H1 (cell line): ENCODE results near the gene DRD2. TPM values are rescaled to one million over a fixed set of nuclear protein-coding genes. Genes with fewer than 3 reads are reported as not detected.

Experiments
- CTCF ChIA-PET: fragments of 300-600 bp; sonication (Branson Sonifier 250); formaldehyde crosslinking; loops from one replicate; lab custom pipeline; 2021; ENCODE audit not compliant: partially characterized antibody; lab: Charles Lee
- POLR2A ChIA-PET: fragments of 300-600 bp; sonication (Branson Sonifier 250); formaldehyde crosslinking; loops from one replicate; lab custom pipeline; 2021; ENCODE audit warnings: inconsistent platforms; ENCODE audit not compliant: partially characterized antibody; lab: Charles Lee
- DNase-seq, 2 experiments: peaks; one replicate each; pipeline versions ENCODE4 v3.0.0 to v3.0.0-alpha.2; 2010 to 2022; ENCODE audit warnings: low spot score in 2 of 2, low read depth in 1 of 2, mixed read lengths in 1 of 2
- FAIRE-seq: peaks from 2 replicates; lab custom pipeline; 2011; peaks lifted over from hg19 to GRCh38; lab: Jason Lieb, UNC
- H2AFZ ChIP-seq: 2 replicates; pipeline ENCODE4 v1.8.1; 2012; ENCODE audit warnings: low read length, inconsistent platforms
- H2AK5ac ChIP-seq: 2 replicates; pipeline ENCODE4 v1.6.1; 2013; ENCODE audit warnings: low read depth, low read length
- H2BK120ac ChIP-seq: replicated peaks from 2 replicates; pipeline ENCODE3; 2013; ENCODE audit warnings: low read depth, low read length, inconsistent platforms
- H2BK12ac ChIP-seq: 2 replicates; pipeline ENCODE4 v1.6.1; 2013; ENCODE audit warnings: low read depth, low read length
- H2BK15ac ChIP-seq: 2 replicates; pipeline ENCODE4 v1.6.1; 2013; ENCODE audit warnings: low read length
- H2BK20ac ChIP-seq: 2 replicates; pipeline ENCODE4 v1.6.1; 2013; ENCODE audit warnings: low read length
- H2BK5ac ChIP-seq: 2 replicates; pipeline ENCODE4 v1.6.1; 2013; ENCODE audit warnings: low read depth, low read length
- H3K14ac ChIP-seq: 2 replicates; pipeline ENCODE4 v1.6.1; 2013; ENCODE audit warnings: inconsistent platforms; ENCODE audit not compliant: insufficient read length
- H3K18ac ChIP-seq: 2 replicates; pipeline ENCODE4 v1.6.1; 2013; ENCODE audit warnings: low read length; ENCODE audit errors: extremely low read depth
- H3K23ac ChIP-seq: 2 replicates; pipeline ENCODE4 v1.6.1; 2013; ENCODE audit warnings: inconsistent platforms; ENCODE audit not compliant: insufficient read length
- H3K23me2 ChIP-seq: 2 replicates; pipeline ENCODE4 v1.6.1; 2013; ENCODE audit warnings: low read depth, low read length
- H3K27ac ChIP-seq: 2 replicates; pipeline ENCODE4 v1.6.1; 2011; ENCODE audit warnings: low read depth, low read length, inconsistent platforms
- H3K27me3 ChIP-seq, 4 experiments: replicated peaks in 1 of 4; 1 replicate in 1 of 4; 2 replicates in 3 of 4; pipeline versions ENCODE4 v1.6.1 to v1.8.1; 2011 to 2013; ENCODE audit warnings: low read length in 3 of 4, mild to moderate bottlenecking in 3 of 4, inconsistent platforms in 2 of 4, mixed read lengths in 2 of 4, moderate library complexity in 1 of 4; ENCODE audit not compliant: control insufficient read depth in 3 of 4, insufficient read depth in 3 of 4; ENCODE audit errors: extremely low read depth in 1 of 4
- H3K36me3 ChIP-seq, 4 experiments: 2 replicates each; pipeline versions ENCODE4 v1.6.1 to v1.8.1; 2011 to 2013; ENCODE audit warnings: mild to moderate bottlenecking in 4 of 4, low read length in 3 of 4, moderate library complexity in 2 of 4, control low read depth in 1 of 4, inconsistent platforms in 1 of 4; ENCODE audit not compliant: insufficient read depth in 4 of 4, control insufficient read depth in 2 of 4
- H3K4ac ChIP-seq: replicated peaks from 2 replicates; pipeline ENCODE3; 2013; ENCODE audit warnings: low read length, low read depth, mixed read lengths, inconsistent platforms; ENCODE audit not compliant: insufficient read length
- H3K4me1 ChIP-seq, 4 experiments: replicated peaks in 1 of 4; 1 replicate in 1 of 4; 2 replicates in 3 of 4; pipeline versions ENCODE4 v1.6.1 to v1.8.1; 2011 to 2013; ENCODE audit warnings: low read length in 3 of 4, inconsistent platforms in 2 of 4, mixed read lengths in 1 of 4; ENCODE audit not compliant: insufficient read depth in 4 of 4, control insufficient read depth in 3 of 4
- H3K4me2 ChIP-seq, 2 experiments: 2 replicates each; pipeline versions ENCODE4 v1.6.1 to v1.8.1; 2011 to 2013; ENCODE audit warnings: low read depth in 2 of 2, low read length in 2 of 2, control low read depth in 1 of 2, inconsistent platforms in 1 of 2, mild to moderate bottlenecking in 1 of 2; ENCODE audit not compliant: insufficient read depth in 1 of 2
- H3K4me3 ChIP-seq, 4 experiments: fragments of 200-600, 300-600 bp in 1 of 4; sonication (generic), shearing (Covaris generic), sonication (Bioruptor Twin) in 1 of 4; 2 replicates each; pipeline versions ENCODE4 v1.5.1 to v1.8.1; 2011 to 2016; ENCODE audit warnings: low read length in 4 of 4, low read depth in 3 of 4, control low read depth in 2 of 4, inconsistent platforms in 2 of 4, mild to moderate bottlenecking in 2 of 4, mixed read lengths in 1 of 4, moderate library complexity in 1 of 4; ENCODE audit not compliant: insufficient read depth in 2 of 4; ENCODE audit errors: extremely low read depth in 1 of 4
- H3K56ac ChIP-seq: replicated peaks from 2 replicates; pipeline ENCODE3; 2013; ENCODE audit warnings: low read depth, mild to moderate bottlenecking, mixed read lengths, low read length, inconsistent platforms; ENCODE audit not compliant: insufficient read length
- H3K79me1 ChIP-seq: 2 replicates; pipeline ENCODE4 v1.6.1; 2013; ENCODE audit warnings: low read depth, low read length, control low read depth
- H3K79me2 ChIP-seq, 2 experiments: 2 replicates each; pipeline versions ENCODE4 v1.6.1 to v1.8.1; 2012 to 2013; ENCODE audit warnings: low read length in 2 of 2, mild to moderate bottlenecking in 2 of 2, inconsistent platforms in 1 of 2; ENCODE audit not compliant: insufficient read depth in 2 of 2, control insufficient read depth in 1 of 2
- H3K9ac ChIP-seq, 4 experiments: replicated peaks in 1 of 4; 1 replicate in 1 of 4; 2 replicates in 3 of 4; pipeline versions ENCODE4 v1.6.1 to v1.8.1; 2011 to 2013; ENCODE audit warnings: low read depth in 3 of 4, low read length in 3 of 4, control low read depth in 2 of 4, mild to moderate bottlenecking in 2 of 4, moderate library complexity in 2 of 4, inconsistent platforms in 1 of 4; ENCODE audit errors: extremely low read depth in 1 of 4
- H3K9me3 ChIP-seq, 2 experiments: 2 replicates each; pipeline versions ENCODE4 v1.6.1 to v1.8.1; 2012 to 2013; ENCODE audit warnings: mild to moderate bottlenecking in 2 of 2, moderate library complexity in 2 of 2, control low read depth in 1 of 2, inconsistent platforms in 1 of 2, low read depth in 1 of 2, low read length in 1 of 2, mixed read lengths in 1 of 2; ENCODE audit not compliant: insufficient read depth in 2 of 2
- H4K20me1 ChIP-seq, 2 experiments: replicated peaks in 1 of 2; 2 replicates each; pipeline versions ENCODE3 to v1.8.1; 2011 to 2013; ENCODE audit warnings: inconsistent platforms in 2 of 2, low read length in 2 of 2, mild to moderate bottlenecking in 1 of 2; ENCODE audit not compliant: insufficient read depth in 2 of 2, control insufficient read depth in 1 of 2
- H4K5ac ChIP-seq: 2 replicates; pipeline ENCODE4 v1.6.1; 2013; ENCODE audit warnings: low read length, low read depth, mixed read lengths, inconsistent platforms; ENCODE audit not compliant: insufficient read length
- H4K8ac ChIP-seq: 2 replicates; pipeline ENCODE4 v1.8.0; 2013; ENCODE audit warnings: mild to moderate bottlenecking, moderate library complexity, low read length, inconsistent platforms; ENCODE audit not compliant: insufficient read depth; ENCODE audit errors: extremely low read depth
- H4K91ac ChIP-seq: replicated peaks from 2 replicates; pipeline ENCODE3; 2013; ENCODE audit warnings: low read length, mixed read lengths, inconsistent platforms; ENCODE audit not compliant: insufficient read length
- BRCA1 ChIP-seq: IDR thresholded peaks from 2 replicates; pipeline ENCODE4 v1.6.1; 2012; ENCODE audit warnings: low read depth, low read length, improper control_type of control experiment
- CTBP2 ChIP-seq: IDR thresholded peaks from 2 replicates; pipeline ENCODE4 v1.7.0; 2011; ENCODE audit warnings: borderline replicate concordance, mild to moderate bottlenecking, moderate library complexity, mixed read lengths, low read length; ENCODE audit not compliant: insufficient read depth, insufficient read length
- EGR1 ChIP-seq: IDR thresholded peaks from 2 replicates; pipeline ENCODE4 v1.6.1; 2011; ENCODE audit warnings: low read depth, low read length, borderline replicate concordance
- HDAC2 ChIP-seq, 2 experiments: fragments of 300-600 bp in 1 of 2; sonication (generic) in 1 of 2; IDR thresholded peaks; 2 replicates each; pipeline ENCODE4 v1.6.1; 2011 to 2012; ENCODE audit warnings: low read depth in 2 of 2, low read length in 2 of 2, mild to moderate bottlenecking in 2 of 2, moderate library complexity in 2 of 2, borderline replicate concordance in 1 of 2, inconsistent platforms in 1 of 2
- JUND ChIP-seq: IDR thresholded peaks from 2 replicates; pipeline ENCODE4 v1.6.1; 2011; ENCODE audit warnings: mild to moderate bottlenecking, improper control_type of control experiment, low read length
- MAX ChIP-seq: IDR thresholded peaks from 2 replicates; pipeline ENCODE4 v1.6.1; 2012; ENCODE audit warnings: inconsistent platforms
- POU5F1 ChIP-seq: IDR thresholded peaks from 2 replicates; pipeline ENCODE4 v1.6.1; 2011; ENCODE audit warnings: low read depth, mild to moderate bottlenecking, low read length, moderate library complexity
- SIX5 ChIP-seq: IDR thresholded peaks from 2 replicates; pipeline ENCODE4 v1.6.1; 2011; ENCODE audit warnings: mild to moderate bottlenecking, low read depth, low read length
- SUZ12 ChIP-seq: fragments of 200-600 bp; sonication (generic); IDR thresholded peaks from 2 replicates; pipeline ENCODE4 v1.6.1; 2012; ENCODE audit warnings: mild to moderate bottlenecking, inconsistent platforms, low read length, moderate library complexity, mixed read lengths
- polyA plus RNA-seq, 7 experiments: library from polyadenylated mRNA; depleted of rRNA in 3 of 7; stranded (reverse) in 5 of 7; unstranded in 2 of 7; fragments of >200 nt in 5 of 7; fragments of 200-250 nt in 2 of 7; gene quantifications; 1 replicate in 5 of 7; 2 replicates in 1 of 7; 4 replicates in 1 of 7; pipeline versions ENCODE4 v1.2.1 to v1.2.3, GENCODE V29; 2011 to 2013; ENCODE audit warnings: missing spikeins in 2 of 7, mixed read lengths in 2 of 7
- total RNA-seq: library from RNA; stranded (reverse); fragmentation: NEBNext Ultra II Directional; extraction: Animal tissue kit (Norgen Biotek cat#: 25700); gene quantifications from 2 replicates; pipeline ENCODE4 v1.2.1, GENCODE V29; 2021
- TF ChIP-seq, protein P1 (sequence below): IDR thresholded peaks from 2 replicates; pipeline ENCODE4 v1.6.1; 2012; ENCODE audit warnings: low read length, inconsistent platforms
- TF ChIP-seq, protein P2 (sequence below): IDR thresholded peaks from 2 replicates; pipeline ENCODE4 v1.6.1; 2011; ENCODE audit warnings: low read length, improper control_type of control experiment

DRD2 gene
- total and polyA plus RNA-seq, 2 of the 8 experiments (the other 6 are each of a cell fraction or from before 2014, with no cell fraction given) = 0.26 to 0.41 TPM

DNA sequence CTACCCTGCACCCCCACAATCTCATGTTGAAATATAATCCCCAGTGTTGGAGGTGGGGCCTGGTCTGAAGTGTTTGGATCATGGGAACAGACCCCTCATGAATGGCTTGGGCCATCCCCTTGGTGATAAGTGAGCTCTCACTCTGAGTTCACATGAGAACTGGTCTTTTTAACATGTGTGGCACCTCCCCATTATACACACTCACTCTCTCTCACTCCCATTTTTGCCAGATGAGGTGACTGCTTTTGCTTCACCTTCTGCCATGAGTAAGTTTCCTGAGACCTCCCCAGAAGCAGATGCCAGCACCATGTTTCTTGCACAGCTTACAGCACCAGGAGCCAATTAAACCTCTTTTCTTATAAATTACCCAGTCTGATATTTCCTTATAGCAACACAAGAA is 32.1 kb upstream of the DRD2 start:
- no peak overlapping the region for H2BK12ac ChIP-seq
- no peak overlapping the region for H3K23ac ChIP-seq
- H4K5ac ChIP-seq = no peak overlapping the region
- no peak for DNase-seq
- H2BK15ac ChIP-seq = no peak overlapping the region
- no peak overlapping the region for H2BK120ac ChIP-seq
- H3K27me3 ChIP-seq = no peaks in the 10 kb centered on the region
- H2AK5ac ChIP-seq = no peak overlapping the region
- no peaks in the 10 kb centered on the region for H3K36me3 ChIP-seq
- no peak overlapping the region for H3K9ac ChIP-seq
- no peak overlapping the region for H4K91ac ChIP-seq
- ChIA-PET POLR2A (no interaction called here), CTCF (interaction anchor here (0.7 to 1.1 kb wide), 3 partner anchors 14 to 159 kb away, joined by 3 read pairs; no protein-coding TSS in a partner anchor)
- H2BK5ac ChIP-seq = no peak overlapping the region
- H3K18ac ChIP-seq = no peak overlapping the region
- H3K9me3 ChIP-seq = no peaks in the 10 kb centered on the region
- no peak for FAIRE-seq
- no peak overlapping the region for H3K56ac ChIP-seq
- no peak overlapping the region for H3K14ac ChIP-seq
- H3K4ac ChIP-seq = no peak overlapping the region
- H3K4me3 ChIP-seq = no peak overlapping the region
- H3K79me2 ChIP-seq = no peaks in the 10 kb centered on the region
- no peak overlapping the region for H4K8ac ChIP-seq
- TF ChIP-seq SIX5 = no peak
- TF ChIP-seq POU5F1 = no peak
- TF ChIP-seq, protein P1, sequence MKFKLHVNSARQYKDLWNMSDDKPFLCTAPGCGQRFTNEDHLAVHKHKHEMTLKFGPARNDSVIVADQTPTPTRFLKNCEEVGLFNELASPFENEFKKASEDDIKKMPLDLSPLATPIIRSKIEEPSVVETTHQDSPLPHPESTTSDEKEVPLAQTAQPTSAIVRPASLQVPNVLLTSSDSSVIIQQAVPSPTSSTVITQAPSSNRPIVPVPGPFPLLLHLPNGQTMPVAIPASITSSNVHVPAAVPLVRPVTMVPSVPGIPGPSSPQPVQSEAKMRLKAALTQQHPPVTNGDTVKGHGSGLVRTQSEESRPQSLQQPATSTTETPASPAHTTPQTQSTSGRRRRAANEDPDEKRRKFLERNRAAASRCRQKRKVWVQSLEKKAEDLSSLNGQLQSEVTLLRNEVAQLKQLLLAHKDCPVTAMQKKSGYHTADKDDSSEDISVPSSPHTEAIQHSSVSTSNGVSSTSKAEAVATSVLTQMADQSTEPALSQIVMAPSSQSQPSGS = no peak
- no peak for TF ChIP-seq CTBP2
- no peak for TF ChIP-seq EGR1
- no peak for TF ChIP-seq MAX
- no peak for TF ChIP-seq HDAC2 (IDR thresholded peaks at IDR 0.05; ENCODE audit: borderline replicate concordance in 1 of 2, low read depth in 2 of 2, low read length in 2 of 2)
- no peak for TF ChIP-seq JUND
- TF ChIP-seq BRCA1 = no peak
- TF ChIP-seq SUZ12 = no peak
- TF ChIP-seq, protein P2, sequence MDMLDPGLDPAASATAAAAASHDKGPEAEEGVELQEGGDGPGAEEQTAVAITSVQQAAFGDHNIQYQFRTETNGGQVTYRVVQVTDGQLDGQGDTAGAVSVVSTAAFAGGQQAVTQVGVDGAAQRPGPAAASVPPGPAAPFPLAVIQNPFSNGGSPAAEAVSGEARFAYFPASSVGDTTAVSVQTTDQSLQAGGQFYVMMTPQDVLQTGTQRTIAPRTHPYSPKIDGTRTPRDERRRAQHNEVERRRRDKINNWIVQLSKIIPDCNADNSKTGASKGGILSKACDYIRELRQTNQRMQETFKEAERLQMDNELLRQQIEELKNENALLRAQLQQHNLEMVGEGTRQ = no peak
- H3K23me2 ChIP-seq = no peaks in the 10 kb centered on the region; the same call in 1 of the 2 replicates
- H3K27ac ChIP-seq = no peak overlapping the region
- no peak overlapping the region for H3K4me2 ChIP-seq
- no peak overlapping the region for H2AFZ ChIP-seq
- H3K79me1 ChIP-seq = no peaks in the 10 kb centered on the region
- no peaks in the 10 kb centered on the region for H4K20me1 ChIP-seq
- H2BK20ac ChIP-seq = no peak overlapping the region
- H3K4me1 ChIP-seq = no peaks in the 10 kb centered on the region
